Kidney (tissue), 14 donors: ENCODE data around the gene SIGLEC9. TPM values are rescaled to one million over a fixed set of nuclear protein-coding genes. Genes with fewer than 3 reads are reported as not detected.
"Not testable (repeated sequence)": the region's sequence is repeated elsewhere in the genome, so short reads cannot be mapped to it uniquely, and the experiment has no call there.

ENCODE experiments used
- DNase-seq, 5 donors: peaks; one replicate each; pipeline ENCODE4 v3.0.0-alpha.2; 2013 to 2020
- FAIRE-seq: peaks from 2 replicates; lab custom pipeline; 2012; peaks lifted over from hg19 to GRCh38; lab: Jason Lieb, UNC
- H3K27ac ChIP-seq, 2 donors: one replicate each; pipeline ENCODE4 v1.7.0; 2013; ENCODE audit warnings: low read depth in 2 of 2, low read length in 2 of 2, inconsistent platforms in 1 of 2
- H3K27me3 ChIP-seq: one replicate; pipeline ENCODE4 v1.7.1; 2013; ENCODE audit warnings: low read length, inconsistent platforms; ENCODE audit not compliant: control insufficient read depth, insufficient read depth
- H3K36me3 ChIP-seq, 3 donors: one replicate each; pipeline versions ENCODE4 v1.7.0 to v1.7.1; 2013; ENCODE audit warnings: low read length in 3 of 3, control low read depth in 1 of 3, inconsistent platforms in 1 of 3; ENCODE audit not compliant: insufficient read depth in 3 of 3, control insufficient read depth in 2 of 3
- H3K4me1 ChIP-seq, 3 donors: one replicate each; pipeline versions ENCODE4 v1.7.0 to v1.7.1; 2013; ENCODE audit warnings: low read length in 3 of 3, inconsistent platforms in 1 of 3, low read depth in 1 of 3; ENCODE audit not compliant: control insufficient read depth in 2 of 3, insufficient read depth in 2 of 3
- H3K4me3 ChIP-seq, 3 donors: one replicate each; pipeline versions ENCODE4 v1.7.0 to v1.8.1; 2013; ENCODE audit warnings: low read length in 3 of 3, control low read depth in 1 of 3, inconsistent platforms in 1 of 3
- H3K9ac ChIP-seq, 3 donors: one replicate each; pipeline versions ENCODE4 v1.7.0 to v1.7.1; 2013; ENCODE audit warnings: low read length in 3 of 3, control low read depth in 1 of 3, inconsistent platforms in 1 of 3
- H3K9me3 ChIP-seq, 3 donors: one replicate each; pipeline versions ENCODE4 v1.7.0 to v1.7.1; 2013; ENCODE audit warnings: low read length in 3 of 3, control low read depth in 1 of 3, inconsistent platforms in 1 of 3; ENCODE audit not compliant: control insufficient read depth in 2 of 3, insufficient read depth in 1 of 3
- CTCF ChIP-seq: IDR thresholded peaks from 3 replicates; pipeline ENCODE4 v1.5.1; 2012; ENCODE audit warnings: mild to moderate bottlenecking, moderate library complexity, borderline replicate concordance; ENCODE audit not compliant: insufficient read depth; ENCODE audit errors: extremely low read depth
- intact Hi-C: fragments of 100-400 bp; cut with DNase I; formaldehyde crosslinking; loops from one replicate; pipeline ENCODE4 v1.11.1; 2022
- polyA plus RNA-seq: library from polyadenylated mRNA; stranded (reverse); fragments of 350-450 nt; fragmentation: Illumina TruSeq; extraction: RNeasy Lipid Tissue Mini Kit (QIAGEN cat#74804); gene quantifications from one replicate; pipeline ENCODE4 v1.2.3, GENCODE V29; 2014; ENCODE audit warnings: low read depth, low replicate concordance; ENCODE audit not compliant: insufficient read depth
- total RNA-seq: library from RNA; stranded (reverse); fragmentation: NEBNext Ultra II Directional; extraction: Animal tissue kit (Norgen Biotek cat#: 25700); gene quantifications from one replicate; pipeline ENCODE4 v1.2.1, GENCODE V29; 2021
- donor health status: control.
- donor health status: control.
- donor health status: control.
- donor health status: control.
- donor health status: control.
- donor health status: DM: yes; HTN: yes; CAD: no.
- donor health status: Normal renal cell carcinoma (clear cell type).

The SIGLEC9 gene
- total and polyA plus RNA-seq, 2 donors from 2014 or later = 1.6 to 8.1 TPM

- Histone ChIP-seq H3K4me1 (no peaks in the 10 kb centered on the region), H3K27me3 (no peaks in the 10 kb centered on the region), H3K9ac (no peak overlapping the region), H3K4me3 (no peak overlapping the region), H3K27ac (no peak overlapping the region), H3K9me3 (no peaks in the 10 kb centered on the region), H3K36me3 (no peaks in the 10 kb centered on the region)
- no peak for FAIRE-seq
- DNase-seq = no peak
- no peak for TF ChIP-seq CTCF
- intact Hi-C loops = no loop called here
Observed at GRCh38 chr19:51140441-51140840, 15.7 kb downstream of the SIGLEC9 start.

- Histone ChIP-seq H3K4me1 (no peaks in the 10 kb centered on the region), H3K36me3 (no peaks in the 10 kb centered on the region), H3K9me3 (no peaks in the 10 kb centered on the region), H3K9ac (no peak overlapping the region), H3K27me3 (no peaks in the 10 kb centered on the region), H3K4me3 (no peak overlapping the region), H3K27ac (no peak overlapping the region)
- TF ChIP-seq CTCF = no peak
- FAIRE-seq = no peak
- intact Hi-C loops = no loop called here
- no peak for DNase-seq
Observed at GRCh38 chr19:51141181-51141580, 16.5 kb downstream of the SIGLEC9 start.

DNA sequence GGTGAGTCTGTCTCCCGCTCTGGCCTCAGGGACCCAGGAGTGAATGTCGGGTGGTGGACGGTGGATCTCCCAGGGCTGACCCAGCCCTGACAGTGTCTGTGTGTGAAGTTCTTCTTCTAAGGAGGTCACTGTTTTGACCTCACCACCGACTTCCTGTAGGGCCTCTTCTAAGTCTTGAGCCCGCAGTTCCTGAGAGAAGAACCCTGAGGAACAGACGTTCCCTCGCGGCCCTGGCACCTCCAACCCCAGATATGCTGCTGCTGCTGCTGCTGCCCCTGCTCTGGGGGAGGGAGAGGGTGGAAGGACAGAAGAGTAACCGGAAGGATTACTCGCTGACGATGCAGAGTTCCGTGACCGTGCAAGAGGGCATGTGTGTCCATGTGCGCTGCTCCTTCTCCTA lies 17.4 kb downstream of the SIGLEC9 start, which contains the start of gene SIGLEC7:
SIGLEC7 (plus strand) TSS at position 183 of the 400 bp plus-strand sequence; CDS start at position 252, 69 bp downstream.
- FAIRE-seq (no peak), DNase-seq (no peak)
- intact Hi-C loops = no loop called here
- Histone ChIP-seq H3K36me3 (no peaks in the 10 kb centered on the region), H3K9me3 (no peaks in the 10 kb centered on the region), H3K27me3 (no peaks in the 10 kb centered on the region), H3K27ac (no peak within 1 kb of the TSS), H3K4me3 (no peak within 1 kb of the TSS), H3K9ac (no peak within 1 kb of the TSS), H3K4me1 (no peaks in the 10 kb centered on the region)
- no peak for TF ChIP-seq CTCF

DNA sequence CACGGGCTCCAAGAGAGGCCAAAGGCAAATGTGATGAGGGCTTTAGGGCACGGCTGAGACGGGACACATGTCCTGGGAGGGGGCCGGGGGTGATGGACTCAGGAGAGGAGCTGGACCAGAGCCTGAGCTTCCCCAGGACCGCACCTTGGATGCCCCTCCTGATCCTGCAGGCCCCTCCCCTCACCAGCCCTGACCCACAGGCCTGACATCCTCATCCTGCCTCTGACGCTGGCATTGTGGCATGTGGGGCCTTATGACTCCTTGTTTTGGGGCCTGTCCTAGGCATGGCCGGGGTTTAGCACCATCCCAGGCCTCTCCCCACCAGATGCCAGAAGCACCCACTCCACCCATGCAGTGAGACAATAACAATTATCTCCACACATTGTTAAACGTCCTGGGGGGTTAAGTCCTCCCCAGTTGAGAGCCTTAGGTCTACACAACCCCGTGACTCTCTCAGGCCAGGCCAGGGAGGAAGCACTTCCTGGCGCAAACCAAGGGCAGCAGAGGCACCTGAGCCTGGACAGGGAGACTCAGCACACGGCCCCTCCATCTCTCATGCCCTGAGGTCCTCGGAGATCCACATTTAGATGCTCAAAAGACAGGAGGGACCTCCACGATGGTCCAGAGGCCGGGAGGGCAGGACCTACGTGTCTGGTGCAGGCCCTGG lies 18.2 kb downstream of the SIGLEC9 start:
- FAIRE-seq, H3K9ac ChIP-seq, H3K4me3 ChIP-seq, DNase-seq, H3K27me3 ChIP-seq, H3K36me3 ChIP-seq, H3K27ac ChIP-seq, intact Hi-C loops, H3K4me1 ChIP-seq, H3K9me3 ChIP-seq: not testable (repeated sequence)
